Retina (tissue), 1 donor: Measurements from ENCODE around the gene GPR107.

Experiments used
- DNase-seq: peaks from one replicate; pipeline ENCODE4 v3.0.0-alpha.2; 2016

GPR107 gene

DNA sequence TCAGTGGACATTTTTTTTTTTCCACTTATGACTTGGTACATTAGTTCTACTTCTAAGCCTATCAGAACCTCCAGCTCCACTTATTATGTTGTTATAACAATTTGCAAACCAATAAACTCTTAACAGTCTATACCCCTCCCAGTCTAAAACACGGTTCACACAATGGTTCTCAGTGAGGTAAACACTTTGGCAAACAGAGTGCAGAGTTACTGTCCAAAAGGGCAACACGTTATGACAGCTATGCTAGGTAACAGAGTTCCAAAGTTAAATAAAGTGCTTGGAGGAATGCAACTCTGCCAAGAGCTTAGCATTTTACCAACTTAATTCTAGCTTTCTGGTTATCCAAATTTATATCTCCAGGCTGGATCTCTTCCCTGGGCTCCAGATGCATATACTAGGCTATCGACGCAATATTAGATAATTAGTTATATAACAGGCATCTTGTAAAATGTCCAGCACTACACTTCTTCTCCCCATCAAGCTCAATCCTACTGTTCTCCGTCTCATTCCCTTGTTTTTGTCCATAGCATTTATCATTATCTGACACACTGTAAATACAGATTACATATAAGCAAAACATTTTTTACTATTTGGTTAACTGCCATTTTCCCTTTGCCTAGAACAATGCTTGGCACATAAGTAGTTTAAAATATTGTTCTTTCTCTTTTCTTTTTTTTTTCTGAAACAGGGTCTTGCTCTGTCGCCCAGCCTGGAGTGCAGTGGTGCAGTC, 25.0 kb upstream of the GPR107 start:
- no peak for DNase-seq

DNA sequence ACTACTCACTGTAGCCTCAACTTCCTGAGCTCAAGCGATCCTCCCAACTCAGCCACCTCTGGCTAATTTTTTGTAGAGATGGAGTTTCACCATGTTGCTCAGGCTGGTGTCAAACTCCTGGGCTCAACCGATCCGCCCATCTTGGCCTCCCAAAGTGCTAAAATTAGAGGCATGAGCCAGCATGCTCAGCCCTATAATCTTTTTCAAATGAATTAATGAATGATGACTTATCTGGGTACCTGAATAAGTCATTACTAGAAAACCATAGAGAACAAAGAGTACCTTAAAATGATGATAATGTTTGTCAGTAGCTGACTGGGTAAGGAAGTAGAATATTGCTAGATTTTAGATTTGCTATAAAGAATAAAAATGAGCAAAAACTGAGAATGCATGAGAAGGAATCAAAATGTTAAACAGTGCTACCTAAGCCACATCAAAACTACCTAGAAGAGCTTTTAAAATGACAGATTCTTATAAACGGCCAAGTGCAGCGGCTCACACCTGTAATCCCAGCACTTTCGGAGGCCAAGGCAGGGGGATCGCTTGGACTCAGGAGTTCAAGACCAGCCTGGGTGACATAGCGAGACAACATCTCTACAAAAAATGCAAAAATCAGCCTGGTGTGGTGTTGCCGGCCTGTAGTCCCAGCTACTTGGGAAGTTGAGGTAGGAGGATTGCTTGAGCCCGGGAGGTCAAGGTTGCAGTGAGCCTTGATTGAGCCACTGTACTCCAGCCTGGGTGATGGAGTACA, 24.3 kb upstream of the GPR107 start:
- DNase-seq, result no peak

DNA sequence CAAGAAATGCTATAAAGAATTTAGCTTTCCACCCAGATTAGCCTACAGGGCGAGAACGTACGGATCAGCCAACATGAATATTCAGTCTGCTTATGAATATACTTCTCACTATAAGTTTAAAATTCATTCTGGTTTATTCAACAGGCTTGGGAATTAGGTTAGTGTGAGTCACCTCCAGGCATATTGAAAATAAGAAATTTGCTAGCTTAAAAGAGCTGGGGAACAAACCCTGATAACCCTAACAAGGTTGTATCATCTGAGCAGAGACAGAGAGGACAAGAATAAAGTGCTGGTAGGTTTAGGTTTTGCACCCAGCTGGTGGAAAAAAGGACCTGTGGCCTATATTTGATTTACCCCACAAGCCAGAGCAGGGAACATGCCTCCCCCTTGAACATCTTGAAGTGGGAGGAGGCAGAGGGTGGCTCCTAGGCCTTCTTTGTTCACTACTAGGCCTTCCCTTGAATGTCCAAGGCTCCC, 23.0 kb upstream of the GPR107 start:
- DNase-seq, result no peak

DNA sequence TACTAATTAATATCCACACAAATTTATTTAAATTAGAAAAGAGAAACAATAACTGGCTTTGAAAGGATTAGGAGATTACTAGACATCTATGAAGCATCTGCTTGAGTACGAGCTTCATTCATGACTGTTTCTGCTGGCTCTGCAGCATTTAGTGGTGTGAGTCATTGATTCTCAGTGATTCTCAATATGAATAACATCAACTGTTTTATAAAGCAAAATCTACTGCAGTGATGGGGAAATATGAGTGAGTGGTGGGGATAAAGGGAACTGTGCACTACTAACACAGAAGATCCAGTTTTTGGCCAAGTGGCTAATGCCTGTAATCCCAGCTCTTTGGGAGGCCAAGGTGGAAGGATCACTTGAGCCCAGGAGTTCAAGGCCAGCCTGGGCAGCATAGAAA, 19.1 kb upstream of the GPR107 start:
- no peak for DNase-seq

DNA sequence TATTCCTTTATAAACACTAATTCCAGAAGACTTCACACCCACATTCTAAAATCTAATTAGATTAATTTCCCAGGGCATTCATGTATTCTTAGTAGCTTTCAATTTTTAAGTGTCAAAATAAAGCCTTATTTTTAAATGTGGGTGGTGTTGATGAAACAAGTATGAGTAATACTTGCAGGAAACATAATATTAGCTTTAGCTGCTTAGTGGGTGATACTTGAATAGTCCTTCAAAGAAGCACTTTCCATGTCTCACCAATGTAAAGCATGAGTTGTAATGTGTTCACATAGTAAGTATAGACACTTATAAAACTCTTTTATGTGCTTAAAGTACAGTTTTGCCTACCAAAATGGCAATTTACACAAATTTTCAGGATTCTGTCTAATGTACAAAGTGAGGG, 17.6 kb upstream of the GPR107 start:
- no peak for DNase-seq

DNA sequence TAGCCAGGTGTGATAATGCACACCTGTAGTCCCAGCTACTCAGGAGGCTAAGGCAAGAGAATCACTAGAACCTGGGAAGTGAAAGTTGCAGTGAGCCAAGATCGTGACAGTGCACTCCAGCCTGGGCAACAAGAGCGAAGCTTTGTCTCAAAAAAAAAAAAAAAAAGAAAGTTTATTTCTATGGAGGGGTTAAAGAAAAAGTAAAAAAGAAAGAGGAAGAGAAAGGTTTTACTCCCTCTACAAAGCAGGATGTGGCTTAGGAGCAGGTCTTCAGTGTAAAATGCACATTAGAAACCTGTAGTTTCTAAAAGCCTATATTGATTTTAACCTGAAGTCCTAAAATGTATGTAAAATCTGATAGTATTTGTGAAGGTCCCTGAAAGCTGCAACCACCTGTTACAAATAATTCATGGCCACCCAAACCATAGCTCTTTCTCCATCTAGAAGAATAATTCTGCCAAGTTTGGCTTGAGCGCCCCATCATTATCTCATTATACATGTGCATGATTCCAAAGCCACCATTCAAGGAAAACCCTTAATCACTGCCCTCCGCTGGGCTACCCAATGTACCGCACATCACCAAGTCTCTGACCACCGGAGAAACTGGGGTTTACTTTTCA, 14.1 kb upstream of the GPR107 start:
- no peak for DNase-seq

DNA sequence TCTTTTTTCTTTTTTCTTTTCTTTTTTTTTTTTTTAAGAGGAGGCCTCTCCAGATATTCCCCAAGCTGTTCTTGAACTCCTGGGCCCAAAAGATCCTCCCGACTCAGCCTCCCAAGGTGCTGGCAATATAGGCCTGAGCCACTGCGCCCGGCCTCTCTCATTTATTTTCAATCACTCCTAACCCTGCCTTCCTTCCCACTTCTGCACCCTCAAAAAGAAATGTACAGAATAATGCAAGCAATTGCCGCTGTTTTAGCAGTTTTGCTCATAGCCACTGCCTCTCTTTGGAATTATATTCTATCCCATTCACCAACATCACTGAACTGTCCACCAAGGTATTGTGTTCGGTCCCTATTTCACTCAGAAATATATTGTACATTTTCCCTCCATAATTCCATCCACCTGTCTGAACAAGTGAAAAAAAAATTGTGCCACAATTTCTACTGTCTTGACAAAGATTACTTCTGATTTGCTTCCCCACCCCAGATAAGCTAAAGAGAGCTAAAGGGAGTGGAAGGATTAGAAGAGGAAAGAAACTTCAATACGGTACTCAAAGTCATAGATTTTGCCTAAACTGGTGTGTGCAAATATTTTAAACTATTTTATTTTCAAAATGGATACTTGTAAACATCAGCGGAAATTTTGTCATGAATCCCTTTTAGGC, 12.6 kb upstream of the GPR107 start:
- no peak for DNase-seq

DNA sequence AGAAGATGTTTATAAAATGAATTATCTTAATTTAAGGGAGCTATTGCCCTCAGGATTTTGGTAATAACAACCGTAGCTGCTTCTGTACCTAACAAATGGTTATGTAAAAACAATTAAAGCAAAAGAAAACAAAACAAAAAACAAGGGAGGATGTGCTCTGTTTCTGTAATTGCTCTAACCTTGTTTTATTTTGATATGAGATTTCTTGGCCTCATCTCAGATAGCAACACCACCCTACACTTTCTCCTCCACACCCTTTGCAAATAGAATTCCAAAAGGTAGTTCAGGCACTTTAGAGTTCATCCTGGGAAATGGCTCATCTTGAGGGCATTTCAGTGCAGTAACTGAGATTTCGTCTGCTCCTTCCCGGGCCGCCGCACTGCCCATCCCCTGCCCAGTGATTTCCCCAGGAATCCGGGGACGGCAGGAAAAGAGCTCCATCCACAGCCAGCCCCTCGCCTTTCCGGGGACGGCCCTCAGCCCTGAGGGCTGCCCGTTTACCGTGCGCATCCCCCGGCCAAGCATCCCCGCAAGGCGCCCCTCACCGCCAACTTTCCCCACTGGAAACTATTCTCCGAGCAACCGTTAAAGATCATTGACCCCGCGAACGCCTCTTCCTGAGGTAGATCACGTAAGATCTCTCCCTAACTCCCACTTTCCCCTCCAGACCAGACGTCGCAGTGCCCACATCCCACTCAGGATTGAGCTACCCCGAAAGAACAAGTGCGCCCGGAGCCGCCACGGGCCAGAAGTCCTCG, 11.9 kb upstream of the GPR107 start:
- DNase-seq, result peak; percentile 69

DNA sequence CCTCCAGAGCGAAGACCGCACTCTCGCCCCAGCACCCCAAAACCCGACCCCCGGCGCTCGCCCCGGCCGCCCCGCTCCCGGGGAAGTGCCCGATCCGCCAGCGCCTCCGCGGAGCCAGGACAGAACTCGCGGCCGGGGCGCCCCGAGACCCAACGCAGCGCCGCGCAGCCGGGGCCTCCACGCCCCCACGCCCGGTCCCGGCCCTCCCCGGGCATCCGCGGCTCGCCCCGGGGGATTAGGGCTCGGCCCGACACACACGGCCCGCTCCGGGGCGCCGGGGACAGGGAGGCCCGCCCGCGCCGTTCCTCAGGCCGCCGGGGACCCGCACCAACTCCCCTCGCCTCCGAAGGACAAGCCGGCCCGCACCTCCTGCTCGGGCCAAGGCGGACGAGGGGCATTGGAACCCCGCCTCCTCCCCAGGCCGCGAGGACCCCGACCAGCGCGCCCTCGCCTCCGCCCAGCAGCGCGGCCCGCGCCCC, 11.3 kb upstream of the GPR107 start:
- no peak for DNase-seq

DNA sequence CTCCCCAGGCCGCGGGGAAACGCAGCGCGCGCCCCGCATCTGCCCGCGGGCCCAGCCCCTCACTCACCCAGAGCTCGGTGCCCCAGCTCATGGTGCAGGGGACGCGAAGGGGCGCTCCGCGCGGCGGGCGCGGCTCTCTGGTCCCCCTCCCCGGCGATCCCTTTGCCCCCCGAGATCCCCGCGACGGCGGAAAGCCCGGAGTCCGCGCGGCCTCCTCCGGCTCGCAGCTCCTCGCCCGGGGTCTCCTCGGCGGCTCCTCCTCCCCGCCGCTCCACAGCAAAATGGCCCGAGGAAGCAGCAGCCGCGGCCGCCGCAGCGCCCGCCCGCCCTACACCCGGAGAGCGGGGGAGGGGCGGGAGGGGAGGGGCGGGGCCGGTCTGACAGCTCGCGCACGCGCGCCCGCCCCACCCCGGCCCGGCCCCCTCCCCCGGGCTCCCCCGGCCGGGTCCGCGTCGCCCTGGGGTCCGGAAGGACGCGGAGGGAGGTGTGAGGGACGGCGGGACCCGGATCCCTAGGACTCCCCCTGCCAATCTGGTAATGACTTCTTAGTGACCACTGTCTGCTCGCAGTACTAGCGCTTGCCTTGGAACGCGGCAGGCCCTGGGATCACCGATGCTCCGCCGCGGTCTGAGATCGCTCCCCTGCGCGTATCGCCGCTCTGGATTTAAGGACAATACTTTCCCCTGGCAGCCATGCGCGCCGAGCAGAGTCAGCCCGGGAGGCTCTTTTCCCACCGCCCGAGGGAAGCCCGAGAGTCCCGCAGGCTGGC, 10.6 kb upstream of the GPR107 start, which contains the start of gene FNBP1:
FNBP1 (minus strand) TSS at position 305 of the 769 bp plus-strand sequence; CDS start at position 91, 214 bp downstream.
- DNase-seq, result peak; percentile 91

DNA sequence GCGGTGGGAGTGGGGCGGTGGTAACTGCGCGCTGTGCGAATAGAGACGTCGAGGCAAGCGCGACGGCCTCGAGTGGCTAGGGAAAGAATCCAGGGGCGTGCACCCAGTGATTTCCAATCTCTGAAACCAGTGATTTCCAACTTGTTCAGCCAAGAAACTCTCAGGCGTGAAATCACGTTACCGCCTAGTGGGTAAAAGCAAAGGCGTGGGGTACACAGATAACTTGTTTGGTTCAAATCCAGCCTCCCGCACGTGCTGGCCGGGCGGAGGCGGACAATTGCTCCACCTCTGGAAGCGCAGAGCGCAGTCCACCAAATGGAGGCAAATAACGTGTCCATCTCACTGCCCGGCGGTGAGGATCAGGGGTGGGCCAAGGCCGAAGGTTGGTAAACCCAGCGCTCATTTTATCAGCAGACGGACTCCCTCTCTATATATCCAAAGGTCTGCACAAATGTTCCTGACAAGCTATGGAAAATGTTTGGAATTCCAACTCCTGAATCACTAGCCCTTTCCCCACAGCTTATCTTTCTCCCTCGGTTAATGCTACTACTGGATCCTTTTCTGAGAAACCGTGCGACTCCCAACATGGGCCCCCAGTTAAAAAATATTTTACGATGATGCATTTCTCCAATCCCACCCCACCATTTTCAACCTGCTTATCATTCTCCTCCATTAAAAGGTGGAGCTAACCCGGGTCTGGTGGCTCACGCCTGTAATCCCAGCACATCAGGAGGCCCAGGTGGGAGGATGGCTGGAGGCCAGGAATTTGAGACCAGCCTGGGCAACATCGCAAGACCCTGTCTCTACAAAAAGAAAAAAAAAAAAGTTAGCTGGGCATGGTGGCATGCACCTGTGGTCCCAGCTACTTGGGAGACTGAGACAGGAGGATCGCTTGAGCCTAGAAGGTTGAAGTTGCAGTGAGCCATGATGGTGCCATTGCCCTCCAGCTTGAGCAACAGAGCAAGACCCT, 9.8 kb upstream of the GPR107 start:
- DNase-seq, result no peak

DNA sequence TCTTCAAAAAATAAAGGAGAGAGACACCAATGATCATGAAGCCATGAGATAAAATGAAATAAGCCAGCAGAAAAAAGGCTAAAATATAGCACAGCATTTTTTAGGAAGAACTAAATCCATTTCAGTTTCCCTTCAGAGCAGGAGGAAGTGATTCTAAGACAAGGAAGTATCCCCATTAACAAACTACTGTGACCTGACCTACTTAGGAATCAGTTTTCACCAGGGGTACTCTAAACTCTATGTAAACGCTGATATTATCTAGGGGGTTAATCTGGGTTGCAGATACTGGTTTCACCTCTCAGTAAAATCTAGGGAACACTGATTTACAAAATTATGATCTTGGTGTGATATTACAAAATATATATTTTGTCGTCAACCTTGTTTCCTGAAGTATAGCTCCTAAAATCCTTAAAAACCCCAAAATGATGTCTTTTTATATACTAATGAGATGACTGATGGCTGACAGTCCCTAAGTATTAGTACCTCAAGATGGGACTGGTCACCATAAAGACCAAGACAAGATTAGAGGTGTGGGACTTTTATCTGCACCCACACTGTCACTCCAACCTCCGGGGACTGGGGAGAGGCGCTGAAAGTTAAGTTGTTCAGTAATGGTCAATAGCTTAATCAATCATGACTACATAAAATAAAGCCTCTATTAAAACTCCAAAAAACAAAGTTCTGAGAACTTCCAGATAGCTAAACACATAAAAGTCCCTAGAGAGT, 7.8 kb upstream of the GPR107 start:
- DNase-seq, result no peak

DNA sequence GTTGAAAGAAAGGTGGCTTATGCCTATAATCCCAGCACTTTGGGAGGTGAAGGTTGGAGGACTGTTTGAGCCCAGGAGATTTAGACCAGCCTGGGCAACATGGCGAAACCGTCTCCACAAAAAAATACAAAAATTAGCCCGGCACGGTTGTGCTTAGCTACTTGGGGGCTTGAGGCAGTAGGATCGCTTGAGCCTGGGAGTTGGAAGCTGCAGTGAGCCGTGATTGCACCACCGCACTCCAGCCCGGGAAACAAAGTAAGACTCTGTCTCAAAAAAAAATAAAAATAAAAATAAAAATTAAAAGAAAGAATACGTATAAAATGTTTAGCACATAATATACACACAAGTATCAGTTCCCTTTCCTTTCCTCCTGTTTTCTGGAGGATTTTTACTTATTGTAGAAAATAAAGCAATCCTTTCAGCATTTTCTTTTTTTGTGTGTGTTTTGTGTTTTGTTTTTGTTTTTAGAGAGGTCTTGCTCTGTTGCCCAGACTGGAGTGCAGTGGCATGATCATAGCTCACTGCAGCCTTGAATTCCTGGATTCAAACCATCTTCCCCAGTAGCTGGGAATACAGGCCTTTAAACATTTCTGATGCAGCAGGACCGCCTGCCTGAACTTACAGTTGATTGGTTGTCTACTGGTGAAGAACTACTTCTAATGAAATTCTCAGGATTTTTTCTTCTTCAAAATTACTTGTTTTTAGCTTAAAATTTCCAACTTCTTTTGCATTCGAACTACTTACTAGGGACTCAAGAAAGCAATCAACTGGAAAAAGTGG, 4.1 kb upstream of the GPR107 start:
- no peak for DNase-seq

DNA sequence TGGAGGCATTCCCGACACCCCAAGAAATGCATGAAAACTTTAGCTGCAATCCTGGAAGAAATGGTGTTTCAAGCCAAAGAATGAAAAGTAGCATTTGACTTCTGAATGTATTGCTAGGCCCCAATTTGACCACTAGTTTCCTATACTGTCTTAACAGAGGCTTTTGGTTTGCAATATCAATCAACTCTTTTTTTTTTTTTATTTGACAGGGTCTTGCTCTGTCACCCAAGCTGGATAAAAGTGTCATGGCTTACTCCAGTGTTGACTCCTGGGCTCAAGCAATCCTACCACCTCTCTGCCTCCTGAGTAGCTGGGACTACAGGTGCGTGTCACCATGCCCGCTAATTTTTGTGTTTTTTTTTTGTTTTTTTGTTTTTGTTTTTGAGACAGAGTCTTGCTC, 3.2 kb upstream of the GPR107 start:
- DNase-seq, result no peak

DNA sequence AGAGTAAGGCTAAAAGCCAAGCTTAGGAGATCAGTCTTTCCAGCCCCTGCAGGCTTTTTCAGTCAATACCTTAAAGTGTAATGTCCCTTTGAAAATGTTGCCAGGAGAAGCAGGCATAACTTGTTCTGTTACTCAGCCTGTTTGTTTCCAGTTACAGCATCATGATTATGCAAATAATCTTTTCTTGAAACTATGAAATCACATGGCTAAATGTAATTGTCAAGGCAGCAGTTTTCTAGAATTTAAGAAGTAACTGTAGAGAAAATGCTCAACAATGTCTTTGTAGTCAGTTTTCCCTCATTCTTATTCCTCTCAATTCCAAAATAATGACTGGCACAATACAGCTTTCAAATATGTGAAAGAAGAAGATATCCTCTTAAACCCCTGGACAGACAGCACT, 1.9 kb upstream of the GPR107 start:
- DNase-seq, result no peak

DNA sequence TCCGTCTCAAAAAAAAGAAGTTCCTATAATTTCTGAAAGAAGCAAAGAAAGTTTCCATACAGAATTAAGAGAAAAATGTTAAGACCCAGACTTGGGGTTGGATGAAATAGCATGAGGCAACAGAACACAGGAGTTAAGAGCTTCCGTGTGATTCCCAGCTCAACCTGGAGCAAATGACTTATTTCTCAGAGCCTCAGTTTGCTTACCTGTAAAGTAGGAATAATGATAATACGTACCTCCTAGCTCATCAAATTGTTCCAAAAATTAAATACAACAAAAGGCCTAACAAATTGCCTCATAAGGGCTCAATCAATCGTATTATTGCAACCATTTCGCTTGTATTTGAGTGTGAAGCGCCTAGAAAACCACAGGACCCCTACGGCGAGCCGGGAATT, 600 bp upstream of the GPR107 start:
- no peak for DNase-seq

DNA sequence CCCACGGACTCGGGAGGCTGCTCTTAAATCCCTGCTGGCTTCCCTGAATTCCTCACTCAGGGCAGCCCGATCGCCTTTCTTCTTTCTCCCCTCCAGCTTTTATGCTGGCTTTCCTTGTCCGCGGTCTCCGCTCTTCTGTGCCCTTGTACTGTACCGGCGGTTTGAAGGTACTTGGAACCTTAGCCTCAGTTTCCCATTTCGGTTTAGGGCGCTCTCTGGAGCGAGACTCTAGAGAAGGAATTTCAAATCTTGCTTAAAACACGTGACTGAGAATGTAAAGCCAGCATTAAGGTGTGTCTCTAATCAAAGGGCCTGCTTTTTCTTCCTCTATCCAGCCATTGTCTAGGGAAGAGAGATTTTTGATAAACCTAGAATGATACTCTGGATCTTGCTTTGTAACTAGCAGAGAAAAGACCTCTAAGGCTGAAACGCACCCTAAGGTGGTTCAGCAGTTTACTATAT, 650 bp downstream of the GPR107 start:
- DNase-seq, result no peak

DNA sequence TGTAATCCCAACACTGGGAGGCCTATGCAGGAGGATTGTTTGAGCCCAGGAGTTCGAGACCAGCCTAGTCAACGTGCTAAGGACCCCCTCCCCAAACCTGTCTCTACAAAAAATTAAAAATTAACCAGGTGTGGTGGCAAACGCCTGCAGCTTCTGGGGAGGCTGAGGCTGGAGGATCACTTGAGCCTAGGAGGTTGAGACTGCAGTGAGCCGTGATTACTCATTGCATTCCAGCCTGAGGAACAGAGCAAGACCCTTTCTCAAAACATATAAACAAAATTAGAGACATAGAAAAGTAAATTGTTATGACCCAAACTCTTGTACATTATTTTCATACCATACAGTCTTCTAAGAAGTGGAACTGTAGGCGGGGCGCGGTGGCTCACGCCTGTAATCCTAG, 1.1 kb downstream of the GPR107 start:
- DNase-seq, result no peak

DNA sequence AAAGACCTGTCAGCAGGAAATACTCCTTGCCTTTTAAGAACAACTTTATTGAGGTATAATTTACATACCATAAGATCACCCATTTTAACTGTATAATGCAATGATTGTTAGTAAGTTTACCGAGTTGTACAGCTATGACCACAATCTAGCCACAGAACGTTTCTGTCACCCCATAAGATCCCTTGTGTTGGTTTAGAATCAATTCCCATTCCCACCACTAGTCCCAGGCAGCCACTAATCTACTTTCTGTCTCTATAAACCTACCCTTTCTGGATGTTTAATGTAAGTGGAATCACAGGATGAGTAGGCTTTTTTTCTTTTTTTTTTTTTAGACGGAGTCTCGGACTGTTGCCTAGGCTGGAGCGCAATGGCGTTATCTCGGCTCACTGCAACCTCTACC, 4.4 kb downstream of the GPR107 start:
- DNase-seq, result no peak
